GM12878 (cell line): ENCODE results near the gene CCDC71L. TPM values are rescaled to one million over a fixed set of nuclear protein-coding genes. Genes with fewer than 3 reads are reported as not detected.

ENCODE experiments used
- ATAC-seq: fragments of 200-7000 bp; cut with Tn5 transposase; 3 replicates; pipeline ENCODE4 v1.9.1; 2020; ENCODE audit warnings: mild to moderate bottlenecking, moderate library complexity
- BruUV-seq: library from RNA; stranded (reverse); fragments of 400-500 nt; replicated peaks from 2 replicates; lab custom pipeline; 2021; lab: Mats Ljungman, UMichigan
- CTCF ChIA-PET: fragments of 300-600 bp; sonication (Branson Sonifier 250); formaldehyde crosslinking; extraction: SDS; loops from one replicate; lab custom pipeline; 2021; ENCODE audit warnings: inconsistent platforms; lab: Yijun Ruan, JAX
- POLR2A ChIA-PET: fragments of 350-600 bp; formaldehyde crosslinking; extraction: SDS; loops from one replicate; lab custom pipeline; 2021; ENCODE audit warnings: inconsistent platforms; lab: Charles Lee
- RAD21 ChIA-PET: fragments of 300-600 bp; sonication (Branson Sonifier 250); formaldehyde crosslinking; loops from one replicate; lab custom pipeline; 2023; ENCODE audit warnings: antibody characterized with exemption; ENCODE audit not compliant: unreplicated experiment; lab: Charles Lee
- SMC1A ChIA-PET: fragments of 300-600 bp; sonication (Branson Sonifier 250); formaldehyde crosslinking; loops from one replicate; lab custom pipeline; 2023; ENCODE audit not compliant: unreplicated experiment, uncharacterized antibody; lab: Charles Lee
- DNase-seq: peaks from one replicate; pipeline ENCODE4 v3.0.0-alpha.2; 2011; ENCODE audit warnings: low read depth, low spot score
- FAIRE-seq: peaks from 3 replicates; lab custom pipeline; 2011; peaks lifted over from hg19 to GRCh38; lab: Jason Lieb, UNC
- H2AFZ ChIP-seq: 2 replicates; pipeline ENCODE4 v1.6.0; 2011; ENCODE audit warnings: low read depth, low read length, control low read depth; ENCODE audit not compliant: control insufficient read depth
- H3K27ac ChIP-seq: 2 replicates; pipeline ENCODE4 v1.5.1; 2011; ENCODE audit warnings: control low read depth; ENCODE audit not compliant: control insufficient read depth, insufficient read depth
- H3K27me3 ChIP-seq, 2 experiments: replicated peaks in 1 of 2; 2 replicates each; pipeline versions ENCODE4 v1.6.0 to v1.6.1; 2011; ENCODE audit warnings: low read length in 1 of 2; ENCODE audit not compliant: control insufficient read depth in 2 of 2, insufficient read depth in 2 of 2
- H3K36me3 ChIP-seq, 2 experiments: 2 replicates each; pipeline ENCODE4 v1.5.1; 2011; ENCODE audit warnings: low read length in 1 of 2; ENCODE audit not compliant: control insufficient read depth in 2 of 2, insufficient read depth in 2 of 2
- H3K4me1 ChIP-seq: 2 replicates; pipeline ENCODE4 v1.6.1; 2011; ENCODE audit warnings: mild to moderate bottlenecking, low read length, moderate library complexity, mixed read lengths; ENCODE audit not compliant: control insufficient read depth, insufficient read depth
- H3K4me2 ChIP-seq: 2 replicates; pipeline ENCODE4 v1.6.0; 2011; ENCODE audit warnings: control low read depth; ENCODE audit not compliant: control insufficient read depth, insufficient read depth
- H3K4me3 ChIP-seq: fragments of 200-600 bp; sonication (generic); 2 replicates; pipeline ENCODE4 v1.5.1; 2016
- H3K79me2 ChIP-seq: 2 replicates; pipeline ENCODE4 v1.6.0; 2011; ENCODE audit warnings: low read length; ENCODE audit not compliant: control insufficient read depth, insufficient read depth
- H3K9ac ChIP-seq: 2 replicates; pipeline ENCODE4 v1.8.0; 2011; ENCODE audit warnings: low read length, control low read depth, mixed read lengths; ENCODE audit not compliant: control insufficient read depth, insufficient read depth
- H3K9me3 ChIP-seq: replicated peaks from 3 replicates; pipeline ENCODE4 v1.5.1; 2011; ENCODE audit warnings: mild to moderate bottlenecking, low read length; ENCODE audit not compliant: control insufficient read depth, insufficient read depth
- H4K20me1 ChIP-seq: 2 replicates; pipeline ENCODE4 v1.6.0; 2011; ENCODE audit not compliant: control insufficient read depth, insufficient read depth
- CEBPZ ChIP-seq: fragments of 150-350 bp; IDR thresholded peaks from 2 replicates; pipeline ENCODE4 v1.6.1; 2016; ENCODE audit warnings: low read depth, low read length
- EP300 ChIP-seq, 2 experiments: fragments of 150-350 bp in 1 of 2; IDR thresholded peaks; 2 replicates each; pipeline ENCODE4 v1.6.1; 2011 to 2012; ENCODE audit warnings: low read depth in 2 of 2, low read length in 2 of 2, borderline replicate concordance in 1 of 2, improper control_type of control experiment in 1 of 2, inconsistent platforms in 1 of 2; ENCODE audit not compliant: control insufficient read depth in 1 of 2
- TCF12 ChIP-seq: IDR thresholded peaks from 2 replicates; pipeline ENCODE4 v1.6.1; 2011; ENCODE audit warnings: low read depth, mild to moderate bottlenecking, low read length
- WGBS: methylation state at CpG from one replicate; pipeline ENCODE4 v1.1.6; 2016; ENCODE audit warnings: low lambda C conversion rate; ENCODE audit not compliant: insufficient replicate concordance, insufficient coverage; ENCODE audit errors: missing lambda C conversion rate; 5-methylcytosine and 5-hydroxymethylcytosine counted together
- in situ Hi-C: fragments of 300-500 bp; cut with MboI; formaldehyde crosslinking; loops from 9 replicates; pipeline ENCODE4 v1.14.3; 2018; ENCODE audit warnings: mixed read lengths
- intact Hi-C: fragments of 100-400 bp; cut with micrococcal nuclease; formaldehyde crosslinking; loops from one replicate; pipeline ENCODE4 v1.14.2; 2022; ENCODE audit not compliant: unreplicated experiment
- polyA plus RNA-seq, 11 experiments: library from polyadenylated mRNA; depleted of rRNA in 4 of 11; unstranded in 6 of 11; stranded (reverse) in 5 of 11; fragments of >200 nt; fragmentation: Nextera tagmentation in 4 of 11; fragmentation: Illumina TruSeq in 1 of 11; extraction: Ambion mirVana in 4 of 11; extraction: Trizol in 1 of 11; gene quantifications; 1 replicate in 1 of 11; 2 replicates in 10 of 11; pipeline versions ENCODE4 v1.2.1 to v1.2.3, GENCODE V29; 2011 to 2016; ENCODE audit warnings: inconsistent platforms in 2 of 11, missing spikeins in 2 of 11, low read depth in 1 of 11
- total RNA-seq, 4 experiments: library from RNA; depleted of rRNA in 3 of 4; stranded (reverse); fragments of >200 nt in 3 of 4; fragmentation: Illumina TruSeq in 1 of 4; extraction: Trizol in 1 of 4; gene quantifications; 2 replicates each; pipeline versions ENCODE4 v1.2.1 to v1.2.3, GENCODE V29; 2013 to 2021

Gene CCDC71L
- total and polyA plus RNA-seq, 10 of the 15 experiments (the other 5 are each of a cell fraction or from before 2014, with no cell fraction given): 1.1 to 20.7 (median 3.8) TPM

DNA sequence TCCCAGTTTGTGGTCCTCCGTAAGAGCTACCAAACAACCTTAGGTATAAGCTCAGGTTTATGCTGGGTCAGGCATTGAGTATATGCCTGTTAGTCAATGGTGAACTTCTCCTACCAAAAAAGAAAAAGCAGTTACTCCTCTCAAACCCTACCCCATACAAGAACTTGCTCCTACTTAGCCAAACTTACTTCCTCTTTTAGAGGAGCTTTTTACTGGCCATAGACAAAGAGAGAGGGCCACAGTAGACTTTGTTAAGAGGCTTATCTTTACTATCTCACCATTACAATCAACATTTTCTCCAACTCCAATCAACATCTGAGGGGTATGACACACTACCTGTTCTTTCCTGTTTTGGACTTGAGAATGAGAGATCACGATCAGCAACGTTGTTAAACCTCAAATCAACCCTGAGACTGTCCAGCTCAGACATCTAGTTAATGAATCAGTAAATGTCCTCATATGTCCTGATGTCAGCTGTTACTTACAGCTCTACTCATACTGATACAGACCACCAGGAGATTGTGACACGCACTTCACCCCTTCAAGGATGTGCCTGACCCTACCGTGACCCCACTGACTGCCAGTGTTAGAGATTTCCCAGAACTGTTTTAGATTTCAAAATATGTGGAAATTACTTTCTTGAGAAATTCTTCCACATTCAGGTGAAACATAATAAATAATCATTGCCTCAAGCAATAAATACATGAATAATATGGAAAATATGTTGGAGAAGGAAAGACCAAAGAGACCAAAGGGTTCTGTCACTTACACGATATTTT, 18.4 kb upstream of the CCDC71L start:
- Histone ChIP-seq H3K4me1 (no peaks in the 10 kb centered on the region), H3K36me3 (no peaks in the 10 kb centered on the region), H3K27ac (no peak overlapping the region), H2AFZ (peak overlapping the region; percentile 45; the same call in 1 of the 2 replicates), H3K4me2 (no peak overlapping the region), H3K79me2 (no peaks in the 10 kb centered on the region), H4K20me1 (no peaks in the 10 kb centered on the region), H3K9me3 (no peaks in the 10 kb centered on the region), H3K27me3 (no peaks in the 10 kb centered on the region), H3K4me3 (no peak overlapping the region), H3K9ac (no peak overlapping the region)
- ChIA-PET POLR2A (interaction anchor here (1.0 kb wide), 1 partner anchor 38 kb away, joined by 3 read pairs; no protein-coding TSS in a partner anchor), SMC1A (interaction anchor here (0.6 to 1.9 kb wide), 7 partner anchors 27 to 1070 kb away, joined by 3 to 7 read pairs (median 3); no protein-coding TSS in a partner anchor), RAD21 (interaction anchor here (0.8 to 2.3 kb wide), 5 partner anchors 9 to 57 kb away, joined by 3 to 9 read pairs (median 3); no protein-coding TSS in a partner anchor), CTCF (interaction anchor here (0.6 to 1.6 kb wide), 6 partner anchors 11 to 921 kb away, joined by 3 to 6 read pairs (median 4); no protein-coding TSS in a partner anchor)
- WGBS: 40% methylated on average over 6 of the region's 6 CpGs
- ATAC-seq (peak; percentile 78), FAIRE-seq (peak; percentile 88), DNase-seq (no peak)
- BruUV-seq: no TSS peak
- in situ Hi-C loops (no loop called here), intact Hi-C loops (no loop called here)
- peak; percentile 37; the same call in 1 of the 2 replicates for TF ChIP-seq TCF12
- peak in 1 of 2 experiments; percentile 35; a peak in 1 of 4 replicates for TF ChIP-seq EP300 (IDR thresholded peaks at IDR 0.05; ENCODE audit: borderline replicate concordance in 1 of 2, control insufficient read depth in 1 of 2, low read depth in 2 of 2, low read length in 2 of 2)
- TF ChIP-seq CEBPZ: no peak
